DOHH2 (cell line): ENCODE measurements around the gene NPRL2.

Source experiments
- H3F3A ChIP-seq: fragments of 200-600 bp; sonication (generic), shearing (Covaris generic); 2 replicates; pipeline ENCODE4 v1.6.0; 2016; ENCODE audit warnings: antibody characterized with exemption, mild to moderate bottlenecking; ENCODE audit not compliant: control insufficient read depth, insufficient read depth
- H3K27ac ChIP-seq: fragments of 200-600 bp; sonication (generic); 2 replicates; pipeline ENCODE4 v1.5.1; 2014; ENCODE audit warnings: low read depth, mild to moderate bottlenecking, low read length, moderate library complexity
- H3K27me3 ChIP-seq: fragments of 200-600 bp; sonication (generic); 2 replicates; pipeline ENCODE4 v1.6.1; 2014; ENCODE audit warnings: mild to moderate bottlenecking, low read length, mixed read lengths; ENCODE audit not compliant: control insufficient read depth
- H3K36me3 ChIP-seq: fragments of 200-600 bp; sonication (generic); 2 replicates; pipeline ENCODE4 v1.6.1; 2014; ENCODE audit warnings: mild to moderate bottlenecking, low read length, moderate library complexity, mixed read lengths; ENCODE audit not compliant: control insufficient read depth
- H3K4me1 ChIP-seq: fragments of 200-600 bp; sonication (generic); 2 replicates; pipeline ENCODE4 v1.6.1; 2014; ENCODE audit warnings: mild to moderate bottlenecking, low read length, mixed read lengths; ENCODE audit not compliant: control insufficient read depth
- H3K4me2 ChIP-seq: fragments of 200-600 bp; sonication (generic); 2 replicates; pipeline ENCODE4 v1.6.0; 2014; ENCODE audit warnings: mild to moderate bottlenecking, low read length, moderate library complexity
- H3K4me3 ChIP-seq: fragments of 200-600 bp; sonication (generic); 2 replicates; pipeline ENCODE4 v1.5.1; 2014; ENCODE audit warnings: mild to moderate bottlenecking, low read length, mixed read lengths
- H3K79me2 ChIP-seq: fragments of 200-600 bp; sonication (generic); 2 replicates; pipeline ENCODE4 v1.6.1; 2014; ENCODE audit warnings: mild to moderate bottlenecking, low read length, mixed read lengths; ENCODE audit not compliant: control insufficient read depth
- H3K9me2 ChIP-seq: fragments of 200-600 bp; sonication (generic); replicated peaks from 2 replicates; pipeline ENCODE4 v1.6.1; 2014; ENCODE audit warnings: mild to moderate bottlenecking, low read length, mixed read lengths; ENCODE audit not compliant: control insufficient read depth
- H3K9me3 ChIP-seq: fragments of 200-600 bp; sonication (generic); 2 replicates; pipeline ENCODE4 v1.6.1; 2014; ENCODE audit warnings: antibody characterized with exemption, low read length, mixed read lengths; ENCODE audit not compliant: control insufficient read depth, insufficient read depth
- H4K20me1 ChIP-seq: fragments of 200-600 bp; sonication (generic); 2 replicates; pipeline ENCODE4 v1.6.0; 2014; ENCODE audit warnings: low read depth, mild to moderate bottlenecking, antibody characterized with exemption, low read length, moderate library complexity; ENCODE audit not compliant: control insufficient read depth, insufficient read depth
- EZH2phosphoT487 ChIP-seq: fragments of 200-600 bp; sonication (generic); IDR thresholded peaks from 2 replicates; pipeline ENCODE4 v1.6.1; 2017; ENCODE audit warnings: borderline replicate concordance, mild to moderate bottlenecking, antibody characterized with exemption, low read length, moderate library complexity, mixed read lengths
- TF ChIP-seq, protein P1 (sequence below): fragments of 200-600 bp; sonication (generic); IDR thresholded peaks from one replicate; pipeline ENCODE4 v1.5.1; 2014; ENCODE audit warnings: antibody characterized with exemption, mild to moderate bottlenecking, low read depth, low read length; ENCODE audit not compliant: poor library complexity, severe bottlenecking

Gene NPRL2

DNA sequence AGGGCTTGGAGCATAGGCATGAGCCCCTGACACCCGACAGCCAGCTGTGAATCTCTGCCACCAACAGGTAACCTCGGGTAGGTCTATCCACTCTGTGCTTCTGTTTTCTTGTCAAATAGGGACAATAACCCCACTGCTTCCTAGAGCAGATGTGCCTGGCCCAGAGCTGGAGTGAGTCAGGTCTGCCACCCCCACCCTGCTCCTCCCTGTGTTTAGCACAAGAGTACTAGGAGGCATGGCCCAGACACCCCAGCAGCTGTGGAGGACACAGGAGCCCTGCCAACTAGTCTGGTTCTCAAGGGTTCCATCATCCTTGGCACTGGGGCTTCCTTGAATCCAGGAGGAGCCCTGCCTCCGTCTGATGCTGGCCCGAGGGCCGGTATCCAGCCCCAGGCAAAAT is 42.5 kb upstream of the NPRL2 start:
- H3F3A ChIP-seq: no peaks in the 10 kb centered on the region
- H3K27ac ChIP-seq: no peak overlapping the region
- no peak for TF ChIP-seq EZH2phosphoT487
- TF ChIP-seq, protein P1, sequence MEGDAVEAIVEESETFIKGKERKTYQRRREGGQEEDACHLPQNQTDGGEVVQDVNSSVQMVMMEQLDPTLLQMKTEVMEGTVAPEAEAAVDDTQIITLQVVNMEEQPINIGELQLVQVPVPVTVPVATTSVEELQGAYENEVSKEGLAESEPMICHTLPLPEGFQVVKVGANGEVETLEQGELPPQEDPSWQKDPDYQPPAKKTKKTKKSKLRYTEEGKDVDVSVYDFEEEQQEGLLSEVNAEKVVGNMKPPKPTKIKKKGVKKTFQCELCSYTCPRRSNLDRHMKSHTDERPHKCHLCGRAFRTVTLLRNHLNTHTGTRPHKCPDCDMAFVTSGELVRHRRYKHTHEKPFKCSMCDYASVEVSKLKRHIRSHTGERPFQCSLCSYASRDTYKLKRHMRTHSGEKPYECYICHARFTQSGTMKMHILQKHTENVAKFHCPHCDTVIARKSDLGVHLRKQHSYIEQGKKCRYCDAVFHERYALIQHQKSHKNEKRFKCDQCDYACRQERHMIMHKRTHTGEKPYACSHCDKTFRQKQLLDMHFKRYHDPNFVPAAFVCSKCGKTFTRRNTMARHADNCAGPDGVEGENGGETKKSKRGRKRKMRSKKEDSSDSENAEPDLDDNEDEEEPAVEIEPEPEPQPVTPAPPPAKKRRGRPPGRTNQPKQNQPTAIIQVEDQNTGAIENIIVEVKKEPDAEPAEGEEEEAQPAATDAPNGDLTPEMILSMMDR: no peak
- no peaks in the 10 kb centered on the region for H4K20me1 ChIP-seq
- H3K9me3 ChIP-seq: no peaks in the 10 kb centered on the region
- no peaks in the 10 kb centered on the region for H3K4me1 ChIP-seq
- peaks cover 12% of the 10 kb centered on the region for H3K27me3 ChIP-seq
- no peak overlapping the region for H3K4me3 ChIP-seq
- H3K79me2 ChIP-seq: no peaks in the 10 kb centered on the region
- no peaks in the 10 kb centered on the region for H3K36me3 ChIP-seq
- no peak overlapping the region for H3K4me2 ChIP-seq
- H3K9me2 ChIP-seq: no peaks in the 10 kb centered on the region

DNA sequence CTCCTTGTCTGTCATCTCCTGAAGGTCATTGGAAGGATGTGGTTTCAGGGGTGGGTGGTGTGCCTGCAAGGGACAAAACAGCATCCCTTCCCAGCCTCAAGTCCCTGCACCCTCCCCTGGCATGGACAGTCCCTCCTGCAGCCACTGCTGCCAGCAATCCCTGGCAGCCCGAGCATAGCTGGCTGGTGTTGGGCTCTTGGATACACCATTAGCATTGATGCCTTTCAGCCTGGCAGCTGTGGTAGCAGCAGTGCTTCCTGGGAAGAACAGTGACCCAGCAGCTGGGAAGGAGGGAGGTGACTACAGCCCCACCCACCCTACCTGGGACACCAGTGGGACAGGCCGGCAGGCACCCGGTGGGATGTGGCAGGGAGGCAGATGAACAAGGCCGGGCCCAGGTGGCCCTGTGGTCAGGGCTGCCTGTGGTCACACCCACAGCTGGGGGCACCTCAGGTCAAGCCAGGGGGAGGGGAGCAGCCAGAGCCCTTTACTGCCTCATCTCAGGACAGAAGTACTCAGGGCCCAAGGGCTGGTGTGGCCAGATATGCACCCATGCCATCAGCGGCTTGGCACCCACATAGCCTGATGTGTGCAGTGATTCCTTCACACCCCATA is 41.6 kb upstream of the NPRL2 start:
- no peaks in the 10 kb centered on the region for H3K79me2 ChIP-seq
- H3K36me3 ChIP-seq: no peaks in the 10 kb centered on the region
- H4K20me1 ChIP-seq: no peaks in the 10 kb centered on the region
- H3K9me2 ChIP-seq: no peaks in the 10 kb centered on the region
- H3F3A ChIP-seq: no peaks in the 10 kb centered on the region
- H3K4me1 ChIP-seq: no peaks in the 10 kb centered on the region
- peaks cover 12% of the 10 kb centered on the region for H3K27me3 ChIP-seq
- H3K4me3 ChIP-seq: no peak overlapping the region
- H3K4me2 ChIP-seq: no peak overlapping the region
- no peak overlapping the region for H3K27ac ChIP-seq
- H3K9me3 ChIP-seq: no peaks in the 10 kb centered on the region
- no peak for TF ChIP-seq EZH2phosphoT487
- TF ChIP-seq, protein P1: no peak

DNA sequence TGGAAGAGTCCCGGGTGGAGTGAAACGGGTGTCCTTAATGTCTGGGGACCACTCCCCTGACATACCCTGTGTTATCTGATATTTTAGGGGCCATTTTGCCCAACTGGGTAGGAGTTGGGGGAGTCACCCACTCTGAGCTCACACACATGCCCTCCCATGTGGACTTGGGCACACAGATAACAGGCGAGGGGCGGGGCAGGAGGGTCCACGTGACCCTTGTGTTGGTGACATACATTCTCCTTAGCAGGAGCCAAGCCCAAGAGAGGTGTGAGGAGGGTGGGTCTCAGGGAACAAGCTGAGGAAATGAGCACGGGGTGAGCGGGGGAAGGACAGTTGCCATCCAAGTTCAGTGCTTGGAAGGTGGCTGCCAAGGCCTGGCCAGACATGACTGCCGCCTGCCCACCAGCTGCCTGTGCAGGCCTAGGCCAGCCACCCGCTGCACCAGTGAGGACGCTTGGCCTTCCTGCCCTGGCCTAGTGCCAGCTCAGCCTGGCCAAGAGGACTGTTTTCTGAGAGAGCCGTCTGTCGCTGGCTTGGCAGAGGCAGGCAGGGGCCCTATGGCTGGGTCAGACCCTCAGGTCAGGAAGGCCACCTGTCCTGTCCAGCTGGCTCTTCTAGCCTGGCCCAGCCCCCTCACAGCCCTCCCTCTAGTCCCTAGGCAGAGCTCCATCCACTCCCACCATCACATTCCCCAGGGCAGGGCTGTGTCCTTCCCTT is 40.1 kb upstream of the NPRL2 start:
- no peaks in the 10 kb centered on the region for H3F3A ChIP-seq
- no peaks in the 10 kb centered on the region for H3K4me1 ChIP-seq
- H4K20me1 ChIP-seq: no peaks in the 10 kb centered on the region
- TF ChIP-seq, protein P1: no peak
- TF ChIP-seq EZH2phosphoT487: no peak
- H3K4me3 ChIP-seq: no peak overlapping the region
- H3K27ac ChIP-seq: no peak overlapping the region
- no peak overlapping the region for H3K4me2 ChIP-seq
- H3K9me3 ChIP-seq: no peaks in the 10 kb centered on the region
- H3K9me2 ChIP-seq: no peaks in the 10 kb centered on the region
- H3K79me2 ChIP-seq: no peaks in the 10 kb centered on the region
- H3K27me3 ChIP-seq: peaks cover 12% of the 10 kb centered on the region
- no peaks in the 10 kb centered on the region for H3K36me3 ChIP-seq
